ENCODE measurements around the gene FPR2.
A peak's percentile ranks its signal among the peaks of the same experiment; 100 is the strongest.
"Not testable (repeated sequence)": the region's sequence is repeated elsewhere in the genome, so short reads cannot be mapped to it uniquely, and the experiment has no call there.

Gene FPR2

DNA sequence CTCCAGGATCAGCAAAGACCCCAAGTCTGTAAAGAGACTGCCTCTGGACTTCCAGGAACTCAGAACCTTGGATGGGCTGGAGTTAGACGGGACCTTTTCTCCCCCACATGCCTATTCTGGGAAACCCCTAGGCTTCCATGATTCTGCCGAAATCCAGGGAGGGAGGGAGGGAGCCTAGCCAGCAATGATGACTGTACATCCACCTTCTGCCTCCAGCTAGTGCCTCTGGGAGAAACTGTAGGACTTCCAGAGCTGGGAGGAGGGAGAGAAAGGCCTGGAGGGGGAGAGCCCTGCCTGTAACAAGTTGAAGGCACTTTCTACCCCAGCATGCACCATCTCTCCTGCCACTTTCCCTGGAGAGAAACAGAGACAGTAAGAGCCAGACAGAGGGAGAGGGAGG is 31.2 kb upstream of the FPR2 start:
- H3K4me3 ChIP-seq (ENCODE audit: low read length): no peak overlapping the region
- DNase-seq (ENCODE audit: low read depth): peak; percentile 68
- TF ChIP-seq, protein P1, sequence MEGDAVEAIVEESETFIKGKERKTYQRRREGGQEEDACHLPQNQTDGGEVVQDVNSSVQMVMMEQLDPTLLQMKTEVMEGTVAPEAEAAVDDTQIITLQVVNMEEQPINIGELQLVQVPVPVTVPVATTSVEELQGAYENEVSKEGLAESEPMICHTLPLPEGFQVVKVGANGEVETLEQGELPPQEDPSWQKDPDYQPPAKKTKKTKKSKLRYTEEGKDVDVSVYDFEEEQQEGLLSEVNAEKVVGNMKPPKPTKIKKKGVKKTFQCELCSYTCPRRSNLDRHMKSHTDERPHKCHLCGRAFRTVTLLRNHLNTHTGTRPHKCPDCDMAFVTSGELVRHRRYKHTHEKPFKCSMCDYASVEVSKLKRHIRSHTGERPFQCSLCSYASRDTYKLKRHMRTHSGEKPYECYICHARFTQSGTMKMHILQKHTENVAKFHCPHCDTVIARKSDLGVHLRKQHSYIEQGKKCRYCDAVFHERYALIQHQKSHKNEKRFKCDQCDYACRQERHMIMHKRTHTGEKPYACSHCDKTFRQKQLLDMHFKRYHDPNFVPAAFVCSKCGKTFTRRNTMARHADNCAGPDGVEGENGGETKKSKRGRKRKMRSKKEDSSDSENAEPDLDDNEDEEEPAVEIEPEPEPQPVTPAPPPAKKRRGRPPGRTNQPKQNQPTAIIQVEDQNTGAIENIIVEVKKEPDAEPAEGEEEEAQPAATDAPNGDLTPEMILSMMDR (conservative IDR thresholded peaks at IDR 0.05; ENCODE audit: low read length): no peak

GRCh38 chr19:51733742-51734522 is 27.0 kb upstream of the FPR2 start:
- H3K4me3 ChIP-seq (ENCODE audit: low read length): no peak overlapping the region
- TF ChIP-seq, protein P1 (conservative IDR thresholded peaks at IDR 0.05; ENCODE audit: low read length): no peak
- no peak for DNase-seq (ENCODE audit: low read depth)

DNA sequence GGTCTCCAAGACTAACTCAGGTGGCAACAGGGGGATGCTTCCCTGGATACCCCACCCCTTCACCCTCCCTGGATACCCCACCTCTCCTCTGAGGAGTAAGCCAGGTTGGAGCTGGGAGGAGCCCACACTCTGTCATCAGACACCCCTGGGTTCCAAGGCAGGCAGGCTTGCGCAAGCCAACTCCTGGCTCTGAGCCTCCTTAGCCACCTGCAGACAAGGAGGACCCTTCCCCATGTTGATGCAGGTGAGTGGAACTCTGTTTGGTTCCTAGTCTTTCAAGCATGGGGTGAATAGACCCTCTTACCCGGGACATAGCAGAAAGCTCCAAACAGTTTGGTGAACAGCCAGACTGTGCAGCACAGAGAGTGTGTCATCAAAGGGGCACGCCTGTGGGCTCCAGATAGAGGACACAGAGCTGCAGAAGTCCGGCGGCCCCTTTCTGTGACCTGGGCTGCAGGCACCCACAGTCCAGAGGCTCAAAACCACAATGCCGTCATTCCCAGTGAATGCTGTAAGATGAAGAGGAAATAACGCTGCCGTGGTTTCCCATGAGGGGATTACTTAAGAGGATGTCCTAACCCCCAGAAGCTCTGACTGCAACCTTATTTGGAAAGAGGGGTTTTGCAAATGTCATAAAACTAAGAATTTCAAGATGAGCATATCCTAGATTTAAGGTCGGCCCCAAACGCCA is 25.1 kb upstream of the FPR2 start:
- no peak overlapping the region for H3K4me3 ChIP-seq (ENCODE audit: low read length)
- DNase-seq (ENCODE audit: low read depth): peak; percentile 93
- TF ChIP-seq, protein P1 (conservative IDR thresholded peaks at IDR 0.05; ENCODE audit: low read length): no peak

- TF ChIP-seq, protein P1 (conservative IDR thresholded peaks at IDR 0.05; ENCODE audit: low read length): no peak
- no peak for DNase-seq (ENCODE audit: low read depth)
- no peak overlapping the region for H3K4me3 ChIP-seq (ENCODE audit: low read length)
These were observed 23.6 kb upstream of the FPR2 start for GRCh38 chr19:51737389-51737788.

- TF ChIP-seq, protein P1 (conservative IDR thresholded peaks at IDR 0.05; ENCODE audit: low read length): no peak
- peak; percentile 44 for DNase-seq (ENCODE audit: low read depth)
- H3K4me3 ChIP-seq (ENCODE audit: low read length): no peak overlapping the region
These were observed 23.1 kb upstream of the FPR2 start for GRCh38 chr19:51737924-51738323.

DNA sequence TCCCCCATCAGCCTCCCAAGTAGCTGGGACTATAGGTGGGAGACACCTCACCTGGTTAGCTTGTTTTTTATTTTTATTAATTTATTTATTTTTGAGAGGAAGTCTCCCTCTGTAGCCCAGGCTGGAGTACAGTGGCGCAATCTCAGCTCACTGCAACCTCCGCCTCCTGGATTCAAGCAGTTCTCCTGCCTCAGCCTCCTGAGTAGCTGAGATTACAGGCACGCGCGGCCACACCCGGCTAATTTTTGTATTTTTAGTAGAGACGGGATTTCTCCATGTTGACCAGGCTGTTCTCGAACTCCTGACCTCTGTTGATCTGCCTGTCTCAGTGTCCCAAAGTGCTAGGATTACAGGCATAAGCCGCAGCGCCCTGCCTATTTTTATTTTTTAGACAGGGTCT is 22.5 kb upstream of the FPR2 start:
- DNase-seq (ENCODE audit: low read depth): not testable (repeated sequence)

GRCh38 chr19:51739466-51740213 is 21.3 kb upstream of the FPR2 start:
- peak; percentile 68 for DNase-seq (ENCODE audit: low read depth)
- no peak overlapping the region for H3K4me3 ChIP-seq (ENCODE audit: low read length)
- TF ChIP-seq, protein P1 (conservative IDR thresholded peaks at IDR 0.05; ENCODE audit: low read length): no peak

More for the DNA sequence above, 22.5 kb upstream of the FPR2 start:
- H3K4me3 ChIP-seq (ENCODE audit: low read length): not testable (repeated sequence)

Data from AG10803 (cell line).